HepG2 (cell line): ENCODE results near the gene SLC39A2. TPM values are rescaled to one million over a fixed set of nuclear protein-coding genes. Genes with fewer than 3 reads are reported as not detected.

Experiments
- AGO2 ChIP-seq: fragments of 200-400 bp; formaldehyde crosslinking; optimal IDR thresholded peaks from 2 replicates; pipeline ENCODE3; 2017; ENCODE audit warnings: mild to moderate bottlenecking, low read depth, low read length, moderate library complexity
- ATF1 ChIP-seq: IDR thresholded peaks from 2 replicates; pipeline ENCODE4 v1.6.1; 2016; ENCODE audit warnings: mild to moderate bottlenecking, control low read depth
- ATF7-NPFF ChIP-seq: sonication (generic); formaldehyde crosslinking; IDR thresholded peaks from 2 replicates; pipeline ENCODE4 v1.8.1; 2023; ENCODE audit warnings: mild to moderate bottlenecking, low read depth, missing genetic modification reagents, moderate library complexity
- CCAR2 ChIP-seq: fragments of 200-400 bp; formaldehyde crosslinking; optimal IDR thresholded peaks from 2 replicates; pipeline ENCODE3; 2018; ENCODE audit warnings: low read depth, mild to moderate bottlenecking, low read length, moderate library complexity
- ETV6 ChIP-seq: sonication (generic); formaldehyde crosslinking; conservative IDR thresholded peaks from 2 replicates; pipeline ENCODE4 v1.4.0; 2020; ENCODE audit warnings: missing genetic modification reagents
- GTF3A ChIP-seq: sonication (generic); formaldehyde crosslinking; conservative IDR thresholded peaks from 2 replicates; pipeline ENCODE4 v1.4.0; 2020; ENCODE audit warnings: mild to moderate bottlenecking, missing genetic modification reagents
- HOXA7 ChIP-seq: sonication (generic); formaldehyde crosslinking; IDR thresholded peaks from 2 replicates; pipeline ENCODE4 v1.8.1; 2022; ENCODE audit warnings: mild to moderate bottlenecking, missing genetic modification reagents, moderate library complexity
- ISL2 ChIP-seq: sonication (generic); formaldehyde crosslinking; IDR thresholded peaks from 2 replicates; pipeline ENCODE4 v1.5.0; 2020; ENCODE audit warnings: missing genetic modification reagents
- KAT2B ChIP-seq: fragments of 150-350 bp; IDR thresholded peaks from 2 replicates; pipeline ENCODE4 v1.6.1; 2014; ENCODE audit warnings: low read depth, low read length, borderline replicate concordance
- MAFG ChIP-seq: sonication (generic); formaldehyde crosslinking; IDR thresholded peaks from 2 replicates; pipeline ENCODE4 v1.5.1; 2020; ENCODE audit warnings: mild to moderate bottlenecking, missing genetic modification reagents
- NAIF1 ChIP-seq: sonication (generic); formaldehyde crosslinking; IDR thresholded peaks from 2 replicates; pipeline ENCODE4 v1.5.0; 2020; ENCODE audit warnings: mild to moderate bottlenecking, missing genetic modification reagents, borderline replicate concordance
- SMAD9 ChIP-seq: sonication (generic); formaldehyde crosslinking; IDR thresholded peaks from 2 replicates; pipeline ENCODE4 v1.5.1; 2020; ENCODE audit warnings: mild to moderate bottlenecking, missing genetic modification reagents
- SRY ChIP-seq: sonication (generic); formaldehyde crosslinking; IDR thresholded peaks from 2 replicates; pipeline ENCODE4 v1.8.0; 2022; ENCODE audit warnings: mild to moderate bottlenecking, missing genetic modification reagents
- TBX3 ChIP-seq: fragments of 450-650 bp; IDR thresholded peaks from 2 replicates; pipeline ENCODE4 v1.6.1; 2017; ENCODE audit warnings: antibody characterized with exemption, mild to moderate bottlenecking, inconsistent platforms, borderline replicate concordance
- U2AF2 ChIP-seq: fragments of 200-400 bp; formaldehyde crosslinking; IDR thresholded peaks from 2 replicates; pipeline ENCODE4 v1.6.1; 2017; ENCODE audit warnings: low read depth, mild to moderate bottlenecking, low read length
- WIZ ChIP-seq: sonication (generic); formaldehyde crosslinking; IDR thresholded peaks from 2 replicates; pipeline ENCODE4 v1.5.1; 2020; ENCODE audit warnings: mild to moderate bottlenecking, missing genetic modification reagents
- ZFP1 ChIP-seq: IDR thresholded peaks from 2 replicates; pipeline ENCODE4 v1.6.1; 2016
- ZIK1 ChIP-seq: sonication (generic); formaldehyde crosslinking; IDR thresholded peaks from 2 replicates; pipeline ENCODE4 v1.5.0; 2020; ENCODE audit warnings: mild to moderate bottlenecking, low read depth, missing genetic modification reagents, borderline replicate concordance
- ZMYM3 ChIP-seq: sonication (generic); formaldehyde crosslinking; IDR thresholded peaks from 2 replicates; pipeline ENCODE4 v1.5.1; 2020; ENCODE audit warnings: mild to moderate bottlenecking, missing genetic modification reagents
- ZMYM4 ChIP-seq: sonication (generic); formaldehyde crosslinking; IDR thresholded peaks from 2 replicates; pipeline ENCODE4 v1.8.1; 2023; ENCODE audit warnings: mild to moderate bottlenecking, missing genetic modification reagents
- ZNF17 ChIP-seq: sonication (generic); formaldehyde crosslinking; IDR thresholded peaks from 2 replicates; pipeline ENCODE4 v1.5.0; 2020; ENCODE audit warnings: mild to moderate bottlenecking, missing genetic modification reagents
- ZNF256 ChIP-seq: sonication (generic); formaldehyde crosslinking; conservative IDR thresholded peaks from 2 replicates; pipeline ENCODE4 v1.4.0; 2020; ENCODE audit warnings: missing genetic modification reagents
- ZNF292 ChIP-seq: sonication (generic); formaldehyde crosslinking; IDR thresholded peaks from 2 replicates; pipeline ENCODE4 v1.8.1; 2022; ENCODE audit warnings: mild to moderate bottlenecking, low read depth, missing genetic modification reagents, borderline replicate concordance
- ZNF329 ChIP-seq: sonication (generic); formaldehyde crosslinking; IDR thresholded peaks from 2 replicates; pipeline ENCODE4 v1.9.0; 2021; ENCODE audit warnings: low read depth, mild to moderate bottlenecking, missing genetic modification reagents
- ZNF747 ChIP-seq: sonication (generic); formaldehyde crosslinking; IDR thresholded peaks from 2 replicates; pipeline ENCODE4 v1.8.1; 2023; ENCODE audit warnings: missing genetic modification reagents, mild to moderate bottlenecking, borderline replicate concordance
- polyA plus RNA-seq, 8 experiments: library from polyadenylated mRNA; depleted of rRNA in 3 of 8; stranded (reverse) in 7 of 8; unstranded in 1 of 8; fragments of >200 nt; fragmentation: Illumina TruSeq in 4 of 8; extraction: Trizol in 4 of 8; gene quantifications; 2 replicates each; pipeline versions ENCODE4 v1.2.1 to v1.2.3, GENCODE V29; 2011 to 2016; ENCODE audit warnings: low read depth in 4 of 8, missing spikeins in 1 of 8, mixed read lengths in 1 of 8; ENCODE audit not compliant: insufficient read depth in 1 of 8
- total RNA-seq, 5 experiments: library from RNA; depleted of rRNA; stranded (reverse); fragments of >200 nt; fragmentation: Illumina TruSeq; extraction: Trizol; gene quantifications; 2 replicates each; pipeline ENCODE4 v1.2.3, GENCODE V29; 2016; ENCODE audit warnings: low read depth in 1 of 5
- TF ChIP-seq, protein P1 (sequence below): sonication (generic); formaldehyde crosslinking; IDR thresholded peaks from 2 replicates; pipeline ENCODE4 v1.5.0; 2020; ENCODE audit warnings: mild to moderate bottlenecking, missing genetic modification reagents, moderate library complexity
- TF ChIP-seq, protein P2 (sequence below): IDR thresholded peaks from 2 replicates; pipeline ENCODE4 v1.6.1; 2016
- TF ChIP-seq, protein P3 (sequence below): sonication (generic); formaldehyde crosslinking; IDR thresholded peaks from 2 replicates; pipeline ENCODE4 v1.5.1; 2020; ENCODE audit warnings: missing genetic modification reagents, mild to moderate bottlenecking, borderline replicate concordance

Gene SLC39A2
- total and polyA plus RNA-seq, 2 of the 13 experiments (the other 11 are each of a cell fraction or from before 2014, with no cell fraction given), result 0.08 to 0.11 TPM

DNA sequence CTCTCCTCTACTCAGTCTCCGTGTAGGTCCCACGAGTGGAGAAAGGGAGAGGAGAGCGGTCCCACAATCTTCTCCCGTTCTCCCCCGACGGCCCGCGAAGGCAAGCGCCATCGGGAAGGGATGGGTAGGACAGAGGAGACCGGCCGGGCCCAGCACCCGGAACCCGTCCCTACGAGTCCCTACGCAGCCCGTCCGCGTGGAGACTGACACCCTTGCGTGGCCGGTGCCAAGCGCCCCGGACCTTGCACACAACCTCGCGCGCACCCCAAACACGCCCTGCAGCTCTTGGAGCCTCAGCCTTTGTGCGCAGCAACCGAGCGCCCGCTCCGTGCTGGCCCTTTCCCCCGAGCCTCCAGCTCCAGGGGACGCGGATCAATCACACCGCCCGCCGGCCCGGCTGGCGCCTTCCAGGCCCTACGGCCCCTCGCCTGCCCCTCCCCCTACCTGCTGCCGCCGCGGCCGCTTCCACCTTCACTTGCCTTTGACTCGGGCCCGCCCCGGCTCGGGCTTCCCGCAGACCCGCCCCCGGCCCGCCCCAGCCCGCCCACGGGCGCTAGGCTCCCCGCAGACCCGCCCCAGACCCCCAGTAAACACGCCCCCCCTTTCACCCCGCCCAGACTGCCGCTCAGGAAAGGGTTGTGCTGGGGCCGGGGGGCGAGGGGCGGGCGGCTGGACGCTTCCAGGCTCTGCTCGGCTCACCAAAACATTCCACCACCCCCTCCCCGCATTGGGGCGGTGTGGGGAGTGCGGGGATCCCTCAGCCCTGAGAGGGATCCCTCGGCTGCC lies 25.7 kb downstream of the SLC39A2 start, which contains the start of gene NDRG2 (continued):
- TF ChIP-seq KAT2B, result no peak
- 0 out of 2 replicates have a peak, but pooled peaks have one; percentile 37 for TF ChIP-seq ZNF17
- TF ChIP-seq ZNF747, result 0 out of 2 replicates have a peak, but pooled peaks have one; percentile 85
- TF ChIP-seq MAFG (CRISPR knock-in tag), result no peak
- TF ChIP-seq TBX3, result peak; percentile 38; the same call in 1 of the 2 replicates
- TF ChIP-seq, protein P1, sequence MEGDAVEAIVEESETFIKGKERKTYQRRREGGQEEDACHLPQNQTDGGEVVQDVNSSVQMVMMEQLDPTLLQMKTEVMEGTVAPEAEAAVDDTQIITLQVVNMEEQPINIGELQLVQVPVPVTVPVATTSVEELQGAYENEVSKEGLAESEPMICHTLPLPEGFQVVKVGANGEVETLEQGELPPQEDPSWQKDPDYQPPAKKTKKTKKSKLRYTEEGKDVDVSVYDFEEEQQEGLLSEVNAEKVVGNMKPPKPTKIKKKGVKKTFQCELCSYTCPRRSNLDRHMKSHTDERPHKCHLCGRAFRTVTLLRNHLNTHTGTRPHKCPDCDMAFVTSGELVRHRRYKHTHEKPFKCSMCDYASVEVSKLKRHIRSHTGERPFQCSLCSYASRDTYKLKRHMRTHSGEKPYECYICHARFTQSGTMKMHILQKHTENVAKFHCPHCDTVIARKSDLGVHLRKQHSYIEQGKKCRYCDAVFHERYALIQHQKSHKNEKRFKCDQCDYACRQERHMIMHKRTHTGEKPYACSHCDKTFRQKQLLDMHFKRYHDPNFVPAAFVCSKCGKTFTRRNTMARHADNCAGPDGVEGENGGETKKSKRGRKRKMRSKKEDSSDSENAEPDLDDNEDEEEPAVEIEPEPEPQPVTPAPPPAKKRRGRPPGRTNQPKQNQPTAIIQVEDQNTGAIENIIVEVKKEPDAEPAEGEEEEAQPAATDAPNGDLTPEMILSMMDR, result peak; percentile 7; the same call in 1 of the 2 replicates
- no peak; the same call in 1 of the 2 replicates for TF ChIP-seq NAIF1 (CRISPR knock-in tag)
- peak; percentile 87 for TF ChIP-seq ATF7-NPFF
- TF ChIP-seq HOXA7 (CRISPR knock-in tag), result no peak
- peak; percentile 63 for TF ChIP-seq ZNF292
- TF ChIP-seq ZMYM3 (CRISPR knock-in tag), result no peak
- no peak for TF ChIP-seq WIZ
- no peak for TF ChIP-seq U2AF2
- TF ChIP-seq SMAD9 (CRISPR knock-in tag), result no peak
- TF ChIP-seq CCAR2, result no peak
- TF ChIP-seq GTF3A, result no peak
- no peak; the same call in 1 of the 2 replicates for TF ChIP-seq ZMYM4 (CRISPR knock-in tag)
- peak; percentile 72; the same call in 1 of the 2 replicates for TF ChIP-seq SRY (CRISPR knock-in tag)
- TF ChIP-seq ZNF329 (CRISPR knock-in tag), result no peak
- TF ChIP-seq ZFP1 (CRISPR knock-in tag), result no peak
- peak; percentile 81 for TF ChIP-seq AGO2
- 0 out of 2 replicates have a peak, but pooled peaks have one; percentile 65 for TF ChIP-seq ZIK1
- TF ChIP-seq ATF1 (CRISPR knock-in tag), result no peak
- TF ChIP-seq, protein P2, sequence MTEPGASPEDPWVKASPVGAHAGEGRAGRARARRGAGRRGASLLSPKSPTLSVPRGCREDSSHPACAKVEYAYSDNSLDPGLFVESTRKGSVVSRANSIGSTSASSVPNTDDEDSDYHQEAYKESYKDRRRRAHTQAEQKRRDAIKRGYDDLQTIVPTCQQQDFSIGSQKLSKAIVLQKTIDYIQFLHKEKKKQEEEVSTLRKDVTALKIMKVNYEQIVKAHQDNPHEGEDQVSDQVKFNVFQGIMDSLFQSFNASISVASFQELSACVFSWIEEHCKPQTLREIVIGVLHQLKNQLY (CRISPR knock-in tag), result peak; percentile 30; the same call in 1 of the 2 replicates
- TF ChIP-seq ISL2 (CRISPR knock-in tag), result peak; percentile 79
- peak; percentile 14; the same call in 1 of the 2 replicates for TF ChIP-seq ETV6
- TF ChIP-seq, protein P3, sequence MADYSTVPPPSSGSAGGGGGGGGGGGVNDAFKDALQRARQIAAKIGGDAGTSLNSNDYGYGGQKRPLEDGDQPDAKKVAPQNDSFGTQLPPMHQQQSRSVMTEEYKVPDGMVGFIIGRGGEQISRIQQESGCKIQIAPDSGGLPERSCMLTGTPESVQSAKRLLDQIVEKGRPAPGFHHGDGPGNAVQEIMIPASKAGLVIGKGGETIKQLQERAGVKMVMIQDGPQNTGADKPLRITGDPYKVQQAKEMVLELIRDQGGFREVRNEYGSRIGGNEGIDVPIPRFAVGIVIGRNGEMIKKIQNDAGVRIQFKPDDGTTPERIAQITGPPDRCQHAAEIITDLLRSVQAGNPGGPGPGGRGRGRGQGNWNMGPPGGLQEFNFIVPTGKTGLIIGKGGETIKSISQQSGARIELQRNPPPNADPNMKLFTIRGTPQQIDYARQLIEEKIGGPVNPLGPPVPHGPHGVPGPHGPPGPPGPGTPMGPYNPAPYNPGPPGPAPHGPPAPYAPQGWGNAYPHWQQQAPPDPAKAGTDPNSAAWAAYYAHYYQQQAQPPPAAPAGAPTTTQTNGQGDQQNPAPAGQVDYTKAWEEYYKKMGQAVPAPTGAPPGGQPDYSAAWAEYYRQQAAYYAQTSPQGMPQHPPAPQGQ (CRISPR knock-in tag), result no peak
- 0 out of 2 replicates have a peak, but pooled peaks have one; percentile 65 for TF ChIP-seq ZNF256 (CRISPR knock-in tag)
